GM21619 (cell line): ENCODE results near the gene ATP5MC2.

ENCODE experiments used
- ATAC-seq: cut with Tn5 transposase; IDR thresholded peaks from one replicate; pipeline ENCODE4 v1.9.1; 2021; ENCODE audit not compliant: unreplicated experiment

Gene ATP5MC2

DNA sequence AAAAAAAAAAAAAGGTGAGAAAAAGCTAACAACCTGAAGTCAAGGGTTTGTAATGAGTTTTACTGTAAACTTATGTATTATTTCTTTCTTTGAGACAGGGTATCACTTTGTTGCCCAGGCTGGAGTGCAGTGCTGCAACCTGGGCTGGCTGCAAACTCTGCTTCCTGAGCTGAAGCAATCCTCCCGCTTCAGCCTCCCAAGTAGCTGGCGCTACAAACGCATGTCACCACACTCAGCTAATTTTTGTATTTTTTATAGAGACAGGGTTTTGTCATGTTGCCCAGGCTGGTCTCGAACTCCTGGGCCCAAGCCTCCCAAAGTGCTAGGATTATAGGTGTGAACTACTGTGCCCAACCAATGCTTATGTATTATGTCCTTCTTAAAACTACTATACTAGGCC is 58.9 kb downstream of the ATP5MC2 start:
- no peak for ATAC-seq
